Epithelial cell of proximal tubule (primary cell): Measurements from ENCODE around the gene METTL9. TPM values are rescaled to one million over a fixed set of nuclear protein-coding genes. Genes with fewer than 3 reads are reported as not detected.
"Not testable (repeated sequence)": the region's sequence is repeated elsewhere in the genome, so short reads cannot be mapped to it uniquely, and the experiment has no call there.

Source experiments
- DNase-seq: peaks from one replicate; pipeline ENCODE4 v3.0.0-alpha.2; 2011; ENCODE audit warnings: low read depth
- H3K4me3 ChIP-seq: 2 replicates; pipeline ENCODE4 v1.5.1; 2011; ENCODE audit warnings: low read depth, mild to moderate bottlenecking, low read length
- CTCF ChIP-seq: conservative IDR thresholded peaks from 2 replicates; pipeline ENCODE4 v1.5.1; 2012; ENCODE audit warnings: low read depth, mild to moderate bottlenecking, low read length
- total RNA-seq: library from RNA; depleted of rRNA; stranded (reverse); fragments of >200 nt; gene quantifications from 2 replicates; pipeline ENCODE4 v1.2.3, GENCODE V29; 2015

The METTL9 gene
- total RNA-seq, 1 donor from 2014 or later: 149 TPM

- no peak overlapping the region for H3K4me3 ChIP-seq
- TF ChIP-seq CTCF: no peak
- DNase-seq: no peak
These were observed 28.7 kb upstream of the METTL9 start for GRCh38 chr16:21570676-21571017.

GRCh38 chr16:21573506-21573905 is 25.9 kb upstream of the METTL9 start:
- not testable (repeated sequence) for H3K4me3 ChIP-seq, DNase-seq

GRCh38 chr16:21574372-21574771 is 25.0 kb upstream of the METTL9 start:
- H3K4me3 ChIP-seq: no peak overlapping the region
- TF ChIP-seq CTCF: no peak
- DNase-seq: no peak

GRCh38 chr16:21576323-21576722 is 23.1 kb upstream of the METTL9 start:
- not testable (repeated sequence) for DNase-seq, H3K4me3 ChIP-seq

- H3K4me3 ChIP-seq, DNase-seq: not testable (repeated sequence)
These were observed 21.9 kb upstream of the METTL9 start for GRCh38 chr16:21577487-21577886.

GRCh38 chr16:21578311-21578710 is 21.1 kb upstream of the METTL9 start:
- not testable (repeated sequence) for DNase-seq

GRCh38 chr16:21580131-21580530 is 19.2 kb upstream of the METTL9 start:
- not testable (repeated sequence) for DNase-seq, H3K4me3 ChIP-seq

More at GRCh38 chr16:21578311-21578710, 21.1 kb upstream of the METTL9 start:
- not testable (repeated sequence) for H3K4me3 ChIP-seq

GRCh38 chr16:21580807-21581206 is 18.6 kb upstream of the METTL9 start:
- TF ChIP-seq CTCF: no peak
- no peak overlapping the region for H3K4me3 ChIP-seq
- no peak for DNase-seq

- H3K4me3 ChIP-seq: no peak overlapping the region
- TF ChIP-seq CTCF: no peak
- no peak for DNase-seq
These were observed 14.6 kb upstream of the METTL9 start for GRCh38 chr16:21584817-21585216.

GRCh38 chr16:21588593-21588992 is 10.8 kb upstream of the METTL9 start:
- H3K4me3 ChIP-seq, DNase-seq: not testable (repeated sequence)

GRCh38 chr16:21589551-21589950 is 9.8 kb upstream of the METTL9 start:
- no peak for DNase-seq
- TF ChIP-seq CTCF: no peak
- H3K4me3 ChIP-seq: no peak overlapping the region
